Heart left ventricle (tissue), 13 donors: Measurements from ENCODE around the gene VSTM2L.

Experiments
- CTCF ChIP-seq, 12 donors: fragments of 200-600 bp; sonication (generic) in 4 of 12; IDR thresholded peaks; one replicate each; pipeline versions ENCODE4 v1.5.0 to v1.8.0; 2018 to 2022; ENCODE audit warnings: antibody characterized with exemption in 12 of 12, mild to moderate bottlenecking in 5 of 12
- POLR2A ChIP-seq, 2 donors: fragments of 450-650 bp; IDR thresholded peaks; one replicate each; pipeline ENCODE4 v1.6.1; 2017; ENCODE audit warnings: antibody characterized with exemption in 2 of 2, mild to moderate bottlenecking in 2 of 2, moderate library complexity in 2 of 2
- donor health status: ischemic (EF 13 %, LVEDD 7.1; RV severe dilation, severe dysfunction).
- donor health status: DM: no; HTN: yes; CAD: no.
- donor health status: DM: no; HTN: no; CAD: no.
- donor health status: ischemic (EF 25% LVEDD 6.9; RV normal size, moderate dysfunction).
- donor health status: ischemic (EF 25% LVEDD 5.7; RV mildly dilated, moderate dysfunction).
- donor health status: ischemic (EF 35%, LVEDD 5.7; RV mildly dilated, moderate dysfunction).
- donor health status: nonischemic (EF 11% LVEDD 7.7; RV severe dilation, severe dysfunction).
- donor health status: DM: yes; HTN: yes; CAD: no.
- donor health status: PGD.
- donor health status: ischemic (EF 29% LVEDD 5.4; RV normal size, mild dysfunction).
- donor health status: nonischemic (EF 23%, LVEDD 6.1; RV moderate dilation, normal function).

- no peak for TF ChIP-seq CTCF (IDR thresholded peaks at IDR 0.05)
- no peak for TF ChIP-seq POLR2A (IDR thresholded peaks at IDR 0.05)
These were observed 16.6 kb downstream of the VSTM2L start for GRCh38 chr20:37919389-37920040.
